Chondrocyte (in vitro differentiated cells): ENCODE measurements around the gene PTGES. TPM values are rescaled to one million over a fixed set of nuclear protein-coding genes. Genes with fewer than 3 reads are reported as not detected.

Source experiments
- DNase-seq: peaks from one replicate; pipeline ENCODE4 v3.0.0; 2021; ENCODE audit warnings: mixed read lengths, low spot score
- H3K27ac Mint-ChIP-seq: one replicate; pipeline ENCODE4 v1.8.0; 2021; ENCODE audit warnings: mild to moderate bottlenecking, moderate library complexity, mixed read lengths; ENCODE audit not compliant: unreplicated experiment
- H3K27me3 Mint-ChIP-seq: 2 replicates; pipeline ENCODE4 v1.8.0; 2021; ENCODE audit warnings: low read depth, mixed read lengths
- H3K36me3 Mint-ChIP-seq: 2 replicates; pipeline ENCODE4 v1.8.0; 2021; ENCODE audit warnings: low read depth, mixed read lengths
- H3K4me1 Mint-ChIP-seq: 2 replicates; pipeline ENCODE4 v1.8.0; 2021; ENCODE audit warnings: low read depth, mild to moderate bottlenecking, mixed read lengths
- H3K4me3 Mint-ChIP-seq: one replicate; pipeline ENCODE4 v1.8.0; 2021; ENCODE audit warnings: mild to moderate bottlenecking, moderate library complexity, mixed read lengths; ENCODE audit not compliant: unreplicated experiment
- H3K9me3 Mint-ChIP-seq: 2 replicates; pipeline ENCODE4 v1.8.0; 2021; ENCODE audit warnings: low read depth, mixed read lengths
- total RNA-seq: library from RNA; stranded (reverse); gene quantifications from 3 replicates; pipeline ENCODE4 v1.2.1, GENCODE V29; 2021
- TF ChIP-seq, protein P1 (sequence below): fragments of 200-600 bp; sonication (generic); IDR thresholded peaks from 2 replicates; pipeline ENCODE4 v1.5.0; 2021; ENCODE audit warnings: antibody characterized with exemption, mild to moderate bottlenecking, moderate library complexity

PTGES gene
- total RNA-seq, 1 donor from 2014 or later = 1.3 TPM

DNA sequence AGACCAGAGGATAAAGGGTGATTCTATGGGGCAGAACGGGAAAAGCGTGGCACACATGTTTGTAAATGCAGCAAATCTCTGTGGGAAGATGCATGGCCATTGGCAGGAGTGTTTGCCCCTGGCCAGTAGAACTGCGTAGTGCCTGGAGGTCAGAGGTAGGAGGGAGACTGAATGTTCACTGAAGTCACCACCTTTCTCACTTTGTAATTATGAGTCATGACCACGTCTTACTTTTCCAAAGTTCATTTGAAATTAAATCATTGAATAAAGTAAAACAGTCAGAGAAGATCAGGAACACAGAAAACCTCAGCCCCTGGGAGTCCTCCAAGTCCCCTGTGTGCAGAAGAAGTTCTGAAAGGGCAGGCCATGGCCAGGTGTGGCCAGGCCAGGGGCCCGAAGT lies 4.6 kb downstream of the PTGES start:
- Mint-ChIP-seq H3K36me3 (no peaks in the 10 kb centered on the region), H3K4me1 (peaks cover 33% of the 10 kb centered on the region), H3K9me3 (no peaks in the 10 kb centered on the region), H3K4me3 (no peak overlapping the region), H3K27ac (no peak overlapping the region), H3K27me3 (peaks cover 1% of the 10 kb centered on the region)
- TF ChIP-seq, protein P1, sequence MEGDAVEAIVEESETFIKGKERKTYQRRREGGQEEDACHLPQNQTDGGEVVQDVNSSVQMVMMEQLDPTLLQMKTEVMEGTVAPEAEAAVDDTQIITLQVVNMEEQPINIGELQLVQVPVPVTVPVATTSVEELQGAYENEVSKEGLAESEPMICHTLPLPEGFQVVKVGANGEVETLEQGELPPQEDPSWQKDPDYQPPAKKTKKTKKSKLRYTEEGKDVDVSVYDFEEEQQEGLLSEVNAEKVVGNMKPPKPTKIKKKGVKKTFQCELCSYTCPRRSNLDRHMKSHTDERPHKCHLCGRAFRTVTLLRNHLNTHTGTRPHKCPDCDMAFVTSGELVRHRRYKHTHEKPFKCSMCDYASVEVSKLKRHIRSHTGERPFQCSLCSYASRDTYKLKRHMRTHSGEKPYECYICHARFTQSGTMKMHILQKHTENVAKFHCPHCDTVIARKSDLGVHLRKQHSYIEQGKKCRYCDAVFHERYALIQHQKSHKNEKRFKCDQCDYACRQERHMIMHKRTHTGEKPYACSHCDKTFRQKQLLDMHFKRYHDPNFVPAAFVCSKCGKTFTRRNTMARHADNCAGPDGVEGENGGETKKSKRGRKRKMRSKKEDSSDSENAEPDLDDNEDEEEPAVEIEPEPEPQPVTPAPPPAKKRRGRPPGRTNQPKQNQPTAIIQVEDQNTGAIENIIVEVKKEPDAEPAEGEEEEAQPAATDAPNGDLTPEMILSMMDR = no peak
- no peak for DNase-seq

GRCh38 chr9:129746092-129746777 lies 6.6 kb downstream of the PTGES start:
- DNase-seq = no peak
- Mint-ChIP-seq H3K9me3 (no peaks in the 10 kb centered on the region), H3K27me3 (peaks cover 1% of the 10 kb centered on the region), H3K4me3 (no peak overlapping the region), H3K27ac (peak overlapping the region; percentile 18), H3K4me1 (peaks cover 26% of the 10 kb centered on the region), H3K36me3 (no peaks in the 10 kb centered on the region)
- TF ChIP-seq, protein P1 = no peak

DNA sequence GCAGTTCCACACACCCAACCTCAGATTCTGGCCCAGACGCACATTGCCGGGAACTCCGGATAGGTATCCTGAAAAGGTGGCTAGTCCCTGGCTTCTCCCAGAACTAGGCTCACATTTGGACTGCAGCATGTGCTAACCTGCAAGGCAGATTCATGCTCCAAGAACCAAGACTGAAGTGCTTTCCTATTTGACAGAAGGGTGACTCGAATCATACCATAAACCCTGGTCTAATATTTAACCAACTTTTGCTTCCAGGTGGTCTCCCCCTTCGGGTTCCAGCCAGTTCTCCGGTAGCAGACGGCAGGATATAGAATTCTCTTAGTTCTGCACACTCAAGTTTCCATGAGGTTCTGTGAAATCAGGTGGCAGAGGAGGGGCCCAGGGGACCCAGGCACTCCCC lies 7.6 kb downstream of the PTGES start:
- no peaks in the 10 kb centered on the region for H3K9me3 Mint-ChIP-seq
- H3K27ac Mint-ChIP-seq = no peak overlapping the region
- H3K4me3 Mint-ChIP-seq = no peak overlapping the region
- H3K36me3 Mint-ChIP-seq = no peaks in the 10 kb centered on the region
- peaks cover 24% of the 10 kb centered on the region for H3K4me1 Mint-ChIP-seq
- DNase-seq = no peak
- H3K27me3 Mint-ChIP-seq = peaks cover 1% of the 10 kb centered on the region
- TF ChIP-seq, protein P1 = no peak

- peaks cover 12% of the 10 kb centered on the region for H3K4me1 Mint-ChIP-seq
- no peak overlapping the region for H3K27ac Mint-ChIP-seq
- DNase-seq = no peak
- TF ChIP-seq, protein P1 = no peak
- no peaks in the 10 kb centered on the region for H3K36me3 Mint-ChIP-seq
- no peaks in the 10 kb centered on the region for H3K9me3 Mint-ChIP-seq
- no peak overlapping the region for H3K4me3 Mint-ChIP-seq
- H3K27me3 Mint-ChIP-seq = peaks cover 1% of the 10 kb centered on the region
Measured at GRCh38 chr9:129740666-129741464, 12.0 kb downstream of the PTGES start.

DNA sequence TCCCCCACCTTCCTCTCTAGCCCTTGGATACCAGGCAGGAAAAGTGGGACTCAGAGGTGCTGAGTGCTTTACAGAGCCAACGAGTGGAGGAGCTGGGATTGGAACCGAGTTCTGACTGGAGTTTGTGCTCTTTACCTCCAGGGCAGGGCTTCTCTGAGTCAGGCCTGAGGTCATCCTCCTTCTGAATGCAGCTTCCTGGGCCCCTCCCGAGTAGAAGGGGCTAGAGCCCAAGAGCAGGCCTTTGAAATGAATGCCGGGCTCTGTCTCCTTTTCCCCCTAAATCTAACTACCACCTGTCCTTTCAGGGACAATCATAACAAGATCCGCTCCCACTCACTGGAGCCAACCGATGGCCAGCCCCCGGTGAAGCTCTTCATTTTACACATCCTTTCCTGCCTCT lies 12.7 kb downstream of the PTGES start:
- Mint-ChIP-seq H3K27me3 (peaks cover 1% of the 10 kb centered on the region), H3K4me3 (no peak overlapping the region), H3K27ac (no peak overlapping the region), H3K4me1 (peaks cover 12% of the 10 kb centered on the region), H3K36me3 (no peaks in the 10 kb centered on the region), H3K9me3 (no peaks in the 10 kb centered on the region)
- no peak for DNase-seq
- TF ChIP-seq, protein P1 = no peak
